NK-92 treated with Interleukin-12 subunit alpha and Interleukin-12 subunit beta, amount 100 ng/mL, for 24 hours (cell line): ENCODE data around the gene PCDH20.
"Not testable (repeated sequence)": the region's sequence is repeated elsewhere in the genome, so short reads cannot be mapped to it uniquely, and the experiment has no call there.

ENCODE experiments used
- DNase-seq: peaks from one replicate; lab custom pipeline; 2025; lab: John Stamatoyannopoulos, UW

The PCDH20 gene

GRCh38 chr13:61415749-61416148, at the start of gene PCDH20:
PCDH20 (minus strand) TSS chr13:61415849; CDS start chr13:61415158, 691 bp downstream.
- no peak for DNase-seq

- no peak for DNase-seq
Measured at GRCh38 chr13:61463024-61463423, 47.4 kb upstream of the PCDH20 start.

GRCh38 chr13:61453121-61453520, 37.5 kb upstream of the PCDH20 start:
- DNase-seq, result no peak

- DNase-seq, result no peak
Measured at GRCh38 chr13:61432029-61432428, 16.4 kb upstream of the PCDH20 start.

GRCh38 chr13:61423915-61424314, 8.3 kb upstream of the PCDH20 start:
- DNase-seq, result no peak

GRCh38 chr13:61417086-61417570, 1.5 kb upstream of the PCDH20 start:
- no peak for DNase-seq

GRCh38 chr13:61415058-61415721, 459 bp downstream of the PCDH20 start:
- DNase-seq, result no peak

GRCh38 chr13:61414686-61415057, 977 bp downstream of the PCDH20 start:
- DNase-seq, result no peak

- no peak for DNase-seq
Measured at GRCh38 chr13:61413572-61414535, 1.8 kb downstream of the PCDH20 start.

- no peak for DNase-seq
Measured at GRCh38 chr13:61410669-61411297, 4.9 kb downstream of the PCDH20 start.

GRCh38 chr13:61410266-61410665, 5.4 kb downstream of the PCDH20 start:
- DNase-seq, result no peak

GRCh38 chr13:61408571-61408970, 7.1 kb downstream of the PCDH20 start:
- no peak for DNase-seq

- DNase-seq, result no peak
Measured at GRCh38 chr13:61406275-61406674, 9.4 kb downstream of the PCDH20 start.

GRCh38 chr13:61396121-61396520, 19.5 kb downstream of the PCDH20 start:
- DNase-seq, result no peak

GRCh38 chr13:61391426-61391825, 24.2 kb downstream of the PCDH20 start:
- no peak for DNase-seq

- no peak for DNase-seq
Measured at GRCh38 chr13:61387694-61388093, 28.0 kb downstream of the PCDH20 start.

- no peak for DNase-seq
Measured at GRCh38 chr13:61383111-61383510, 32.5 kb downstream of the PCDH20 start.

- DNase-seq, result no peak
Measured at GRCh38 chr13:61370520-61370919, 45.1 kb downstream of the PCDH20 start.

GRCh38 chr13:61364690-61365089, 51.0 kb downstream of the PCDH20 start:
- not testable (repeated sequence) for DNase-seq

GRCh38 chr13:61362522-61362921, 53.1 kb downstream of the PCDH20 start:
- no peak for DNase-seq
